Right atrium auricular region (tissue), 2 donors: ENCODE results near the gene TOX2. TPM values are rescaled to one million over a fixed set of nuclear protein-coding genes. Genes with fewer than 3 reads are reported as not detected.

ENCODE experiments used
- DNase-seq: peaks from one replicate; pipeline ENCODE4 v3.0.0-alpha.2; 2019; ENCODE audit warnings: low spot score
- H3K27ac ChIP-seq, 2 donors: fragments of 200-600 bp; sonication (generic); 1 replicate in 1 of 2; 2 replicates in 1 of 2; pipeline ENCODE4 v1.5.1; 2016 to 2019
- H3K27me3 ChIP-seq, 2 donors: fragments of 200-600 bp; sonication (generic); one replicate each; pipeline versions ENCODE4 v1.5.1 to v1.6.0; 2017 to 2019
- H3K36me3 ChIP-seq: fragments of 200-600 bp; sonication (generic); one replicate; pipeline ENCODE4 v1.5.1; 2016
- H3K4me1 ChIP-seq, 2 donors: fragments of 200-600 bp; sonication (generic); one replicate each; pipeline versions ENCODE4 v1.5.1 to v1.6.0; 2017 to 2019
- H3K4me3 ChIP-seq, 2 donors: fragments of 200-600 bp; sonication (generic); 1 replicate in 1 of 2; 2 replicates in 1 of 2; pipeline ENCODE4 v1.5.1; 2017 to 2019; ENCODE audit warnings: mild to moderate bottlenecking in 1 of 2, moderate library complexity in 1 of 2
- H3K9me3 ChIP-seq, 2 donors: fragments of 200-600 bp; sonication (generic); one replicate each; pipeline ENCODE4 v1.5.1; 2019
- total RNA-seq, 2 donors: library from RNA; depleted of rRNA; stranded (reverse); fragments of >200 nt; gene quantifications; one replicate each; pipeline ENCODE4 v1.1.0, GENCODE V29; 2016
- TF ChIP-seq, protein P1 (sequence below), 2 donors: fragments of 200-600 bp; sonication (generic); IDR thresholded peaks; one replicate each; pipeline ENCODE4 v1.5.1; 2019; ENCODE audit warnings: antibody characterized with exemption in 2 of 2

The TOX2 gene
- total RNA-seq, 2 donors from 2014 or later: 0.30 to 0.63 TPM

DNA sequence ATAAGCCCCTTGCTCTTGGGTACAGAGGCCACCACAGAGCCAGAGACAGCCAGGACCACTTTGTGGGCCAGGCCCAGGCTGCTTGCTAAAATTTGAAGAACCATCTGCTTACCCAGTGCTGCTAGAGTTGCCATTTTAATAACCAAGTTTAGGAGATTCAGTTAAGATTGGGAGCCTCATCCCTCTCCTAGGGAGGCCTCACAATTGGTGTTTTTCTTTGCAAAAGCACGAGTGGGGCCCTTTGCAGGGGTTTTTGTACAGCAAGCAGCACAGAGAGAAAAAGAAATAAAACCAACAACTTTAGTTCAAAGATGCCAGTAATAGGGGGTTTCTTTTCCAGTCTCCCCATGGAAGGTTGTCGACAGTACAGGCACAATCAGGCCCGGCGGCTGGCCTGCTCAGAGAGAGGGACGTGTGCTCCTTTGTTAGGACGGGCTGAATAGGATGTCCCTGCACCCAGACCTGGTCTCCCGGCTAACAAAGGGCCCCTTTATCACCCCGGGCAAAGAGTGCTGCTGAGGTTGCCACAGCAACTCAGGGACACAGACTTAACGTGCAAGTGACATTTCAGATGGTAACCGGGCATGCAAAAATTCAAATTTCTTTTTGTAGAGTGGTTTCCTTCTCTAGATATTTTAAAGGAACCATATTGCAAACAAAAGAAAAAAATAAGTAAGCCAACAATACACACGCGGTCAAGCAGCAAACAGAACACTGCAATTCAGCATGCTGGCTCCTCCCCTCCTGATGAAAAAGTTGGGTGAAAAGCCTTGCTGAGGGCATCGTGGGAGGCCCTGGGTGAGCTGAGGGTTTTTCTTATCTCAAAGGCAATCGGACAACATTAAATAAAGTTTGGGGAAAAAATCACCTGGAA lies 10.5 kb upstream of the TOX2 start:
- TF ChIP-seq, protein P1, sequence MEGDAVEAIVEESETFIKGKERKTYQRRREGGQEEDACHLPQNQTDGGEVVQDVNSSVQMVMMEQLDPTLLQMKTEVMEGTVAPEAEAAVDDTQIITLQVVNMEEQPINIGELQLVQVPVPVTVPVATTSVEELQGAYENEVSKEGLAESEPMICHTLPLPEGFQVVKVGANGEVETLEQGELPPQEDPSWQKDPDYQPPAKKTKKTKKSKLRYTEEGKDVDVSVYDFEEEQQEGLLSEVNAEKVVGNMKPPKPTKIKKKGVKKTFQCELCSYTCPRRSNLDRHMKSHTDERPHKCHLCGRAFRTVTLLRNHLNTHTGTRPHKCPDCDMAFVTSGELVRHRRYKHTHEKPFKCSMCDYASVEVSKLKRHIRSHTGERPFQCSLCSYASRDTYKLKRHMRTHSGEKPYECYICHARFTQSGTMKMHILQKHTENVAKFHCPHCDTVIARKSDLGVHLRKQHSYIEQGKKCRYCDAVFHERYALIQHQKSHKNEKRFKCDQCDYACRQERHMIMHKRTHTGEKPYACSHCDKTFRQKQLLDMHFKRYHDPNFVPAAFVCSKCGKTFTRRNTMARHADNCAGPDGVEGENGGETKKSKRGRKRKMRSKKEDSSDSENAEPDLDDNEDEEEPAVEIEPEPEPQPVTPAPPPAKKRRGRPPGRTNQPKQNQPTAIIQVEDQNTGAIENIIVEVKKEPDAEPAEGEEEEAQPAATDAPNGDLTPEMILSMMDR (IDR thresholded peaks at IDR 0.05): no peak
- Histone ChIP-seq H3K27ac (no peak overlapping the region), H3K4me3 (no peak overlapping the region), H3K4me1 (no peaks in the 10 kb centered on the region), H3K9me3 (peaks cover 0 to 24% of the 10 kb centered on the region in 2 donors), H3K36me3 (no peaks in the 10 kb centered on the region), H3K27me3 (no peaks in the 10 kb centered on the region)
- peak; percentile 47 for DNase-seq

DNA sequence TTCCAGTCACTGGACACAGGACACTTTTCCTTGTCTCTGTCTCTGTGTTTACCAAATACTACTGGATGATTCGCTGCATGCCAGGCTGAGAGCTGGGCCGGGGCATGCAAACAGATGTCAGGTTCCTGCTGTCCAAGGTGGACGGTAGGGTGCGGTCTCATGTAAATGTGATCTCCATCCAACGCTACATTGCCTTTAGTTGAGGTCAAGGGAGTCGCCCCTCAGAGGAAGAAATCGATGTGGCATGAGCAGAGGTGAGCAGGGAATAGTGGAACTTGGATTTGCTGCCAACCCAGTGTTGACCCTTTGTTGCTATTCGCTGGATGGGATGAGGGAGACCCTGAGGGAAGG lies 9.8 kb upstream of the TOX2 start:
- Histone ChIP-seq H3K4me1 (no peaks in the 10 kb centered on the region), H3K27ac (no peak overlapping the region), H3K36me3 (no peaks in the 10 kb centered on the region), H3K9me3 (peaks cover 0 to 24% of the 10 kb centered on the region in 2 donors), H3K27me3 (no peaks in the 10 kb centered on the region), H3K4me3 (no peak overlapping the region)
- DNase-seq: peak; percentile 44
- TF ChIP-seq, protein P1 (IDR thresholded peaks at IDR 0.05): no peak

DNA sequence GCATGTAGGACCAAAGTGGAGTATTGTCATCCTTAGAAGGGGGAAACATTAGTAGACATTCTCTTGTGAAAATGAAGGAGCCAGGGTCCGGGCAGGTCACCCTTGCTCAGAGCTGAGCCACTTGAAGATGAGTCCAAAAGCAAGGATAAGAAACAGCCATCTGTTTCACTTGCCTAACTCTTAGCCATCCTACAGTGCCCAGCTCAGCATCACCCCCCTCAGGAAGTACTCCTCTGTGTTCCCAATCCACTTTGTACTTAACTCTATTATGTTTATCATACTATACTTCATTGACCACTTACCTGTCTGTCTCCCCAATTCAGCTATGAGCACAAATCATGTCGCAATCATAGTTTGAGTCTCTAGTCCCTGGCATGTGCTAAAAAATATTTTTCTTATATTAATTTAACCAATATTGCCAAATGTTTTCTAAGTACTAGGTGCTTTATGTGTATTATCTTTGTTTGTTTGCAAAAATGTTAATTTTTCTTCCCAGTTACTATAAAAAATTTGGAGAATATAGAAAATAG lies 8.1 kb upstream of the TOX2 start:
- peak; percentile 36 for DNase-seq
- H3K9me3 ChIP-seq: peaks cover 0 to 23% of the 10 kb centered on the region in 2 donors
- H3K27me3 ChIP-seq: no peaks in the 10 kb centered on the region
- TF ChIP-seq, protein P1 (IDR thresholded peaks at IDR 0.05): no peak
- no peak overlapping the region for H3K27ac ChIP-seq
- no peaks in the 10 kb centered on the region for H3K4me1 ChIP-seq
- no peak overlapping the region for H3K4me3 ChIP-seq
- H3K36me3 ChIP-seq: no peaks in the 10 kb centered on the region

DNA sequence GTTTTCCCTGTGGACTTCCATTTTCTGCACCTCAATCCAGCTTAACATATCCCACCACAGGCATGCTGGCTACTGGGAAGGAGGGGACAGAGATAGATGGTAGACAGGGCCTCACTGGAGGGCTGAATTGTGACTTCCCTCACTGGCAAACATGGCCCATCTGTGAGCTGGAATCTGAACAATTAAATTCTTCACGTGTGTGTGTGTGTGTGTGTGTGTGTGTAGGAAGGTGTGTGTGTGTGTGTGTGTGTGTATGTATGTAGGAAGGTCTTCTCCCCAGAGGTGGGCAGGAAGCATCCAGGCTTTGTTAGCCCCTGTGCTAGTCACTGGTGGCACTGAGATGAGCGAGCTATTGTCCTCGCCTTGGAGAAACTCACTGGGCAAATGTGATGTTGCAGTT lies 5.4 kb upstream of the TOX2 start:
- peak; percentile 9 for DNase-seq
- H3K4me3 ChIP-seq: no peak overlapping the region
- H3K36me3 ChIP-seq: no peaks in the 10 kb centered on the region
- H3K27ac ChIP-seq: no peak overlapping the region
- H3K4me1 ChIP-seq: no peaks in the 10 kb centered on the region
- TF ChIP-seq, protein P1 (IDR thresholded peaks at IDR 0.05): no peak
- H3K27me3 ChIP-seq: no peaks in the 10 kb centered on the region
- peaks cover 0 to 43% of the 10 kb centered on the region in 2 donors for H3K9me3 ChIP-seq

DNA sequence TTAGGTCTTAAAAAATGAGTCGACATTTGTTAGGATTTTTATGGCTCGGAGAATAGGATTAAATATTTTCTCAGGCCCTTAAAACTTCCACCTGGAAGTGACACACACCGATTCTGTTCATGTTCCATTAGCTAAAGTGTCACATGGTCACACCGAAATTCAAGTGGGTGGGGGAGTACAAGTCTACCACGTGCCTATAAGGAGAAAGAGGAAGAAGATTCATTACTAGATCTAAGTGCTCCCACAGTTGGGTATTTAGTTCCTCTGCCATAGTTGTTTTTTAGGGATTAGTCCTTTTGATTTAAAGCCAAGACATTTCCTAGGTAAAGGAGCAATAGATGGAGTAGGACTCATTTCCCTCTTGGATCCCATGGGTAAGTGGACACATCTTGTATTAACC lies 4.9 kb upstream of the TOX2 start:
- no peak overlapping the region for H3K4me3 ChIP-seq
- DNase-seq: peak; percentile 23
- peaks cover 0 to 43% of the 10 kb centered on the region in 2 donors for H3K9me3 ChIP-seq
- TF ChIP-seq, protein P1 (IDR thresholded peaks at IDR 0.05): no peak
- no peaks in the 10 kb centered on the region for H3K36me3 ChIP-seq
- no peaks in the 10 kb centered on the region for H3K27me3 ChIP-seq
- H3K27ac ChIP-seq: no peak overlapping the region
- H3K4me1 ChIP-seq: no peaks in the 10 kb centered on the region
